T-helper 2 cell treated with Interferon-gamma antibody and Interleukin-4, amounts not matched to agents 100 ng/mL and 5 ng/mL, for 36 hours (primary cell): ENCODE data around the gene SPRR2D. TPM values are rescaled to one million over a fixed set of nuclear protein-coding genes. Genes with fewer than 3 reads are reported as not detected.
"Not testable (repeated sequence)": the region's sequence is repeated elsewhere in the genome, so short reads cannot be mapped to it uniquely, and the experiment has no call there.

Experiments
- intact Hi-C: fragments of 100-400 bp; cut with micrococcal nuclease; formaldehyde crosslinking; loops from one replicate; pipeline ENCODE4 v1.15.1; 2023
- total RNA-seq: library from RNA; stranded (reverse); gene quantifications from 2 replicates; pipeline ENCODE4 v1.2.3, GENCODE V29; 2022

Gene SPRR2D
- total RNA-seq, result not detected in 2 replicates

DNA sequence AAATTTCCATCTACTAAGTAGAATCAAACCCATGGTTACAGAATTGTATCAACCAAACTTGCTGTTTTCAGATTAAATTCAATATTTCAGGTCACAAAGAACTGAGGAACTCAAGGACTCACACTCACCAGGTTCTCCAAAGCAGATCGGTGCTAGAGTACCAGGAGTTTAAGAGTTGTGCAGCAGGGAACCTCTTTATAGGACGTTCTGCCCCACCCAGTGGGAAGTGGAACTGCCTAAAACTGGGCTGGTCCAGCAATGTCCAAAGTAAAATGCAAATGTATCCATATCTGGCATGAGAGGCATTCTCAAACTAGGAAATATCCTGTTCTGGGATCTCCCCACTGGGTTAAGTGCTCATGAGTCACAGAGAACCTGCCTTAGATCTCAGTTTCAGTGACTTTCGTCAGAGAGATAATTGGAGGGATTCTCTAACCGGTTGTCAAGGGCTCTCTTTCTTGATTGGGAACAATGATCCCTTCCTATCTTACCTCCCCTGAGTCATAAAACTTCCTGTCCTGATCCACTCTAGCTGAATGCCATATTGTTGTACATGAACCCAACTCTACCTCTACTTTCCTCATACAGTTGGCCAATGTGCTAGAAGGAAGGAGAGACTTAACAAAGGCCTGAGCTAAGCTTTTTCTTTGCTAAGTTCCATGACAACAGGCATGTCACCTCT is at the start of gene SPRR2D:
Gene SPRR2D, minus strand, starts transcription at position 171 of the 682 bp plus-strand sequence. CDS start 774 bp downstream, outside the sequence.
- intact Hi-C loops, result no loop called here

DNA sequence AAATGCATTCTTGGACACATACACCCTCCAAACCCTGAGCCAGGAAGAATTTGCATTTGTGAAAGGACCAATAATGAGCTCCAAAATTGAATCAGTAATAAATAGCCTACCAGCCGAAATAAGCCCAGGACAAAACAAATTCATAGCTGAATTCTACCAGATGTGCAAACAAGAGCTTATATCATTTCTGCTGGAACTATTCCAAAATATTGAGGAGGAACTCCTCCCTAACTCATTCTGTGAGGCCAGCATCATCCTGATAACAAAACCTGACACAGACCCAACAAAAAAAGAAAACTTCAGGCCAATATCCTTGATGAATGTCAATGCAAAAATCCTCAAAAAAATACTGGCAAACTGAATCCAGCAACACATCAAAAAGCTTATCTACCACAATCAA is 46.7 kb upstream of the SPRR2D start:
- intact Hi-C loops, result no loop called here

DNA sequence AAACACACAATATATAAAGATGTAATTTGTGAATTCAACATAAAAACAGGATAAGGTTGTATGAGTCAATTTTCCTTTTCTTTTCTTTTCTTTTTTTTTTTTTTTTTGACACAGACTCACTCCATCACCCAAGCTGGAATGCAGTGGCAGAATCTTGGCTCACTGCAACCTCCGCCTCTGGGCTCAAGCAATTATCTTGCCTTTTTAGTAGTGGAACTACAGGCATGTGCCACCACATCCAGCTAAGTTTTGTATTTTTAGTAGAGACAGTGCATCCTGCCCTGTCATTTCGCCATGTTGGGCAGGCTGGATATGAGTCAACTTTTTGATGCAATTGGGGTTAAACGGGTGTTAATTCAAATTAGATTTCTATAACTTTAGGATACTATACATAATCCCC is 40.8 kb upstream of the SPRR2D start:
- intact Hi-C loops, result no loop called here

DNA sequence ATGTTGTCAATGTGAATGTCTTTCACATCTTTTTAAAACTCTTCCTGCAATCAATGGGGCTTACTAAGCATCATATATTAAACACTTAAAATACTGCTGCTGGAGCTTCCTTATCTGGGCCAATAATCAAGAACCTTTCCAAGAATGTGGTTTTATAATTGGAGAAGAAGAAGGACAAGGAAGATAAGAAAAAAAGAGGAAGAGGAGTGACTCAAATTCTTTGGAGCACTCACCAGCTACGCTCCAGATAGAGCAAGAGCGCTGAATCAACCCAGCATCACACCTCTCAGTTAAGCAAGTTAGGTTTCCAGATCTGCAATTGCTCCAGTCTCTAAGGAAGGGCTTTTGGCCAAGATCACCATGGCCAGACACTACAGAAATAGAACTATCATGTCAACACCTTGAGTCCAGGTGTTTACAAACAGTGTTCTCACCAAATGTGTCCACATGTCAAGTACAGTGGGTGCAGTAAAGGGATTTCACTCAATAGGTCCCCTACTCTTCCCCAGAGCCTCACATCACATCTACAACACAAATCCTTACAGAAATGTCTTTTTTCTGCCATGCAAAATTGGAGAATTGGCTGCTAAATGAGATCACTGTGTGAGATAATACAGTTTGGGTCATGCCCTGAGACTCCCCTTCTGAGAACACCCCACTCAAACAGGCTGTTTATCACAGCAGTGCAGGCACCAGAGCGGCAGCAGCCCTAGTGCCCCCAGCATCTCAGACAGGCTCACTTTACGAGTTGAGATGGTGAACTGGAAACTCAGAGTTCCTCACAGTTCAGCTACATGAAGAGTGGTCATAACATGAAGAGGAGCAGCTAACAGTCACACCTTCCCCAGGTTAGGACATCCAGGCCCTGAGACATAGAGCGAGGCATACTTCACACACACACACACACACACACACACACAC is 32.1 kb upstream of the SPRR2D start:
- intact Hi-C loops, result no loop called here

DNA sequence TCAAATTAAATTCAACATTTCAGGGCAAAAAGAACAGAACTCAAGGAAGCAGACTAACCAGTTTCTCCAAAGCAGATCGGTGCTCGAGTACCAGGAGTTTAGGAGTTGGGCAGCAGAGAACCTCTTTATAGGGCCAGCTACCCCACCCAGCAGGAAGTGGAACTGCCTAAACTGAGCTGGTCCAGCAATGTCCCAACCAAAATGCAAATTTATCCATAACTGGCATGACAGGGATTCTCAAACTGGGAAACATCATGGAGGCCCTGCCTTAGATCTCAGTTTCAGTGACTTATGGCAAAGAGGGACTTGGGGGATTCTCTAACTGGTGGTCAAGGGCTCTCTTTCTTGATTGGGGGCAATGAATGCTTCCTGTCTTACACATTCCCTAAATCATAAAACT is 30.6 kb upstream of the SPRR2D start, which contains the start of gene SPRR2B:
Gene SPRR2B, minus strand, starts transcription at position 101 of the 400 bp plus-strand sequence. CDS start 772 bp downstream, outside the sequence.
- intact Hi-C loops, result no loop called here

DNA sequence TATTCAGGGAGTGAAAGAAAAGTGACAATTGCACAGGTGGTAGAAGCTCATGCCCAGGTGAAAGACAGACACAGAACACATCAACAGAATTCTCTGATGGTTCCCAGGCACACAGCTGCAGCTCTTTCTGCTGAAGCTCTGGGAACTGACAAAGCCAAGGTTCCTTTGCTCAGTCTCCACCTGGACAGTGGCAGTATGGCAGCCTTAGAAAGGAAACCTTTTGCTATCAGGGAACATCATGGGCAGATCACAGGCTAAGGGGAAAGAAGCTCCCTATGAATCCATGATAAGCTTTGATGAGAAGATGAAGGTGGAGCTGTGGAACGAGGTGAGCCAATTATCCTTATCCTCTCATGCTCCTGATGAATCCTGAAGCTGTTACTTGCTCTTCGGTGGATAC is 29.3 kb upstream of the SPRR2D start:
- intact Hi-C loops, result no loop called here

DNA sequence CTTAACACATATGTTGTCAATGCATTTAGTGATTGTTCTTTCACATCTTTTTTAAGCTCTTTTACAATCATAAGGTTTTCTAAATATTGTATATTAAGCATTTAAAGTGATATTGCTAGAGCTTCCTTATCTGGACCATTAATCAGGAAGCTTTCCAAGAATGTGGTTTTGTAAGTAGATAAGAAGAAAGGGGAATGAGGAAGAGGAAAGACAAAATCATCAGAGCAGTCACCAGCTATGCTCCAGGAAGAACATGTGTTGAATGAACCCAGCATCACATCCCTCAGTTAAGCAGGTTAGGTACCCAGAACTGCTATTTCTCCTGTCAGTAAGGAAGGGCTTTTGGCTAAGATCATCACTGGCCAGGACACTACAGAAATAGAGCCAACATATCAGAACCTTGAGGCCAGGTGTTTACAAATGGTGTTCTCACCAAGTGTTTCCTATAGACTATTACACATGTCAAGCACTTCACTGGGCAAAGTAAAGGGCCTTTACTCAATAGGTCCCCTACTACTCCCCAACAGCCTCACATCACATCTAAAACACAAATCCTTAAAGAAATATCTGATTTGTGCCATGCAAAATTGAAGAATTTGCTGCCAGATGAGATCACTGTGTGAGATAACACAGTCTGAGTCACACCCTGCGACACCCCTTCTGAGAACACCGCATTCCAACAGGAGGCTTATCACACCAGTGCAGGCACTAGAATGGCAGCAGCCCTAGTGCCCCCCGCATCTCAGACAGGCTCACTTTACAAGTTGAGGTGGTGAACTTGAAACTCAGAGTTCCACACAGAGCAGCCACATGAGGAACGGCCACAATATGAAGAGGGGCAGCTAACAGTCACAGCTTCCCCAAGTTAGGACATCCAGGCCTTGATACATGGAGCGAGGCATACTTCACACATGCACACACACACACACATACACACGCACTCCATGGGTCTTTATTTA is 18.2 kb upstream of the SPRR2D start:
- intact Hi-C loops, result no loop called here

DNA sequence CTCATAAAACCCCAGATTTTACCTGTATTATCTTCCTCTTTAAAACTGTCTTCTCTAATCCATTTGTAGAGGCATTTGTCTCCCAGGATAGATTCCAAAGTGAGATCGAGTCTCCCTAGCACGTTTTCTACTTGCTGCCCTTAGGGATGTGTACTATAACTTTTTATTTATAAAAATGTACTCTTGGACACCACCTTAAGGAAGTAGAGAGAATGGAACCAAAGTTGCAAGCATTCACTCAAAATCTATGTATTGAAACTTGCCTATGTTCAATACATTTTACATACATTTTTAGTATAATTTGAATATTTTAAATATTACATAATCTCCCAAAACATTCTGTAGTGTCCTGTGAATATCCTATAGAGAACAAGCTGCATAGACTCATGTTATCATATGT is 17.2 kb upstream of the SPRR2D start:
- intact Hi-C loops, result no loop called here

DNA sequence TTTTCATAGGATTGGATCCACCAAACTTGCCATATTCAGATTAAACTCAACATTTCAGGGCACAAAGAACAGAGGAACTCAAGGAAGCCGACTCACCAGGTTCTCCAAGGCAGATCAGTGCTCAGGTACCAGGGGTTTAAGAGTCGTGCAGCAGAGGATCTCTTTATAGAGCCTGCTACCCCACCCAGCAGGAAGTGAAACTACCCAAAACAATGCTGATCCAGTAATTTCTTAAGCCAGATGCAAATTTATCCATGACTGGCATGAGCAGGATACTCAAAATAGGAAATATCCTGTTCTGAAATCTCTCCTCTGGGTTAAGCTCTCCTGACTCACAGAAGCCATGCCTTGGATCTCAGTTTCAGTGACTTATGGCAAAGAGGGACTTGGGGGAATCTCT is 16.5 kb upstream of the SPRR2D start, which contains the start of gene SPRR2A:
Gene SPRR2A, minus strand, starts transcription at position 138 of the 400 bp plus-strand sequence. CDS start 777 bp downstream, outside the sequence.
- intact Hi-C loops, result no loop called here

DNA sequence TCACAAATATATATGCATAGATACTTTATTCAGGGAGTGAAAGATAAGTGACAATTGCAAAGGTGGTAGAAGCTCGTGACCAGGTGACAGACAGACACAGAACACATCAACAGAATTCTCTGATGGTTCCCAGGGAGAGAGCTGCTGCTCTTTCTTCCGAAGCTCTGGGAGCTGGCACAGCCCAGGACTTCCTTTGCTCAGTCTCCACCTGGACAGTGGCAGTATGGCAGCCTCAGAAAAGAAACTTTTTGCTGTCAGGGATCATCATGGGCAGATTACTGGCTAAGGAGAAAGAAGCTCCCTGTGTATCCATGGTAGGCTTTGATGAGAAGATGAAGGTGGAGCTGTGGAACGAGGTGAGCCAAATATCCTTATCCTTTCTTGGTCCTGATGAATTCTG is 15.2 kb upstream of the SPRR2D start:
- intact Hi-C loops, result not testable (repeated sequence)

DNA sequence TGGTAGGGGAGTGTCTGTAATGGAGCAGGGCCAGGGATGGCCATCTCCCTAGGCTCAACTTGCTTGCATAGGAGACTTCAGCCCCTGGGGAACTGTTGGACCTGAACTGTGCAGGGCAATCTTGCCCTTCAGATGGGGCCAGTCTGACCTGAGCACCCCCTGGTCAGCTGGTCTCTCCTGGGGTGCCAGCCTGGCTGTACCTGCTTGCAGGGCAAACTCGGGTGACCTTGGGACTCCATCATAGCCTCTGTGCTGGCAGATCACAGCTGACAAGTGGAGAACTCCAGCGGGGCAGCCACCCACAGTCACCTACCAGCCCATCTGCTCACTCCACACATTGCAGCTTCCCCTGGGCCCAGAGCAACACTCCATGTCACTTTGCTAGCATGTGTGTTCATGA is 8.3 kb upstream of the SPRR2D start:
- intact Hi-C loops, result no loop called here

DNA sequence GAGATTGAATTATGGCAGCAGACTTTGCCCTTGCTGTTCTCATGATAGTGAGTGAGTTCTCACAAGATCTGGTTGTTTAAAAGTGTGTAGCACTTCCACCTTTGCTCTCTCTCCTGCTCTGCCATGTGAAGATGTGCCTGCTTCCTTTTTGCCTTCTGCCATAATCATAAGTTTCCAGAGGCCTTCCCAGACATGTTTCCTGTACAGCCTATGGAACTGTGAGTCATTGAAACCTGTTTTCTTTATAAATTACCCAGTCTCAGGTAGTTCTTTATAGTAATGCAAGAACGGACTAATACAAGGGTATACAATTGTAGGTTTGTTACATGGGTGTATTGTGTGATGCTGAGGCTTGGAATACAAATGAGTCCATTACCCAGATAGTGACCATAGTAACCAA is 5.7 kb downstream of the SPRR2D start:
- intact Hi-C loops, result no loop called here

DNA sequence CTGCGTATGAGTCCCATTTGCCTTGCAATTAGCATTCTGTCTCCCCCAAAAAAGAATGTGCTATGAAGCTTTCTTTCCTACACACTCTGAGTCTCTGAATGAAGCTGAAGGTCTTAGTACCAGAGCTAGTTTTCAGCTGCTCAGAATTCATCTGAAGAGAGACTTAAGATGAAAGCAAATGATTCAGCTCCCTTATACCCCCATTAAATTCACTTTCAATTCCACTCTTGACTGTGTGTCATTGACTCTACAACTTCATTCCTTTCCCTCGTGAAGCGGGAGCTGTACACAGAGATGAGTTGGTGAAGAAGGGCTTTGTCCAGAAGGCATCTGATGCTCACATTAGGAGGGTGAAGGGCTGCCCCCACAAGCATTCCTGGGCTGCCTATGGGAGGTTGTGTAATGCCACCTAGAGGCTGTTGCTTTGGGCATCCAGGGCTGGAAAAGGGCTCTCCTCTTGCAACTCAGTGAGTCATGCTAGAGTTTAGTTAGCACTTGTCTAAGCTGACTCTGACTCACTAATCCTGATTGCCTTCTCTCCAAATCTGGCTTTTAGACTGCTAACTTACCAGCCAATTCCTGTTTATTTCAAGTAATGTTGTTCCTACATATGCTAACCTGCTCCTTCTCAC is 8.1 kb downstream of the SPRR2D start:
- intact Hi-C loops, result no loop called here

DNA sequence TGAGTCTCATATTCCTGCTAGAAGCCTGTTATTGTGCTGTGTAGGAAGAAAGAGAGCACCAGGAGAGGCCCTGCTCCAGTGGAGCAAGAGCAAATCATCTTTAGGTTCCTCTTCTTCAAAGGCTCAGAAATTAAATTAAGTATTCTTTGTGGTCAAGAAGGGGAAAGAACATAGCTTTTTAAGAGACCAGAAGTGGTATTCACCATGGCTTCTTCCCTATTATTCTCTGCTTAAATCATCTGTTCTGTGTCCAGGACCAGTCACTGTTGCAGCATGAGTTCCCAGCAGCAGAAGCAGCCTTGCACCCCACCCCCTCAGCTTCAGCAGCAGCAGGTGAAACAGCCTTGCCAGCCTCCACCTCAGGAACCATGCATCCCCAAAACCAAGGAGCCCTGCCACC is 8.8 kb downstream of the SPRR2D start:
- intact Hi-C loops, result no loop called here

DNA sequence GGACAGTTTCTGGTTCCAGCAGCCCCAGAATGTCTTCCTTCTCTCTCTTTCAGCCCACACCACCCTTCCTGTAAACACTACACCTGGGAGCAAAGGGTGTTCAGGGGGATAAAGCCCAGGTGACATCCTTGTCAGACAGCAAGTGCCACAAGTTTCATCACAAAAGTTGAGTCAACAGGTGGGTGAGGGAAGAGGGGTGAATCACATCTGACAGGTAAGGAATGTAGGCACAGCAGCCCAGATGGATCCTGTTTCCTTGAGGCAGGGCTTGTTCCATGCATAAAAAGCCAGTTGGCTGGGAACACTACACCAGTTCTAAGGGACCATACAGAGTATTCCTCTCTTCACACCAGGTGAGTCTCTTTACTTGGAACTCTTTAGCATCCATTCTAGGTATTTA is 10.0 kb downstream of the SPRR2D start, which contains the start of gene SPRR1B:
Gene SPRR1B, plus strand, starts transcription at position 309 of the 400 bp plus-strand sequence. CDS start 1,143 bp downstream, outside the sequence.
- intact Hi-C loops, result no loop called here

DNA sequence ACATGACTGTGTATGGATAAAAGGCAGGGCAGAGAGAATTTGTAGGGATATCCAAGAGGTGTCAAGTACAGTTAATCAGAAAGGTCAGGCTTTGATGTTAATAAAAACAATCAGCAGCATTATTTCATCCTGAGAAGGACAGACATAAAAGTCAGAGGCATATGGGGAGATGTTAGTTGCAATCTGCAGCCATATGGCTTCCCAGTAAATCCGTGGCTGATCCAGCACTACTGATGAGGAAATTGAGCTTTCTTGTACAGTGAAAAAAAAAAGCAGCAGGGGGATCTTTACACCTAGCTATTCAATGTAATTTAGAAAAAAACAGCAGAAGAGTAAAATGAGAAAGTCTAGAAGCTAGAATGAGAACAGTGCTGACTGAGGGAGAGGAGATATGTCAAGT is 12.2 kb downstream of the SPRR2D start:
- intact Hi-C loops, result no loop called here

DNA sequence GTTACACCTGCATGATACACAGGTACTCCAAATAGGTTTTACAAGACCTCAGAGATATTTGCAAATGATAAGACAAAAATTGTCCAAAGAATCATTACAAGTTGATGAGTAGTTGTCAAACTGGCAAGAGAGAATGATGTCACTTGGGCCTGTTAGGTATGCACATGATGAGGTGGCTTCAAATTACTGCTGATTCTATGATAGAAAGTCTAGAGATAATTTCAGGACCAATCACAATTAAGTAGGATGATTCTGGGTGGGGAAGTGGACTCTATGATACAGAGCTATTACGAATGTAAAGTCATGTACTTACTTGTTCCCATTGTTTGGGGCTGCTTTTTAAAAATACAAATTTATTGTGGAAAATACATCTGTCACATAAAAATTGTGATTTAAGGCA is 15.1 kb downstream of the SPRR2D start:
- intact Hi-C loops, result no loop called here

DNA sequence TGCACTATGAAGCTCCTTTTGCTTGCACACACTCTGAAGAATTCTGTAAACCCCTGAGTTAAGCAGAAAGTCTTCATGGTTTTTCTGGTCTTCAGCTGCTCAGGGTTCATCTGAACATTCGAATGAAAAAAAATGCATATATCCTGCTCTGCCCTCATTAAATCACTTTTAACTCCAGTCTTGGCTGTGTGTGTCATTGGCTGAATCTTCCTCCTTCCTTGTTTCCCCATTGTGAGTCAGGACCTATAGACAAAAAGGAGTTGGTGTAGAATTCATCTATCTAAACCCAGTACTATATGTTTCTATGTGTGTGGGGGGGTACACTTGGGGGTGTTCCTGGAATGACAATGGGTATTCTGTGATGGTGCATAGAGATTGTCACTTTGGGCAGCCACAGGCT is 16.5 kb downstream of the SPRR2D start:
- intact Hi-C loops, result no loop called here

DNA sequence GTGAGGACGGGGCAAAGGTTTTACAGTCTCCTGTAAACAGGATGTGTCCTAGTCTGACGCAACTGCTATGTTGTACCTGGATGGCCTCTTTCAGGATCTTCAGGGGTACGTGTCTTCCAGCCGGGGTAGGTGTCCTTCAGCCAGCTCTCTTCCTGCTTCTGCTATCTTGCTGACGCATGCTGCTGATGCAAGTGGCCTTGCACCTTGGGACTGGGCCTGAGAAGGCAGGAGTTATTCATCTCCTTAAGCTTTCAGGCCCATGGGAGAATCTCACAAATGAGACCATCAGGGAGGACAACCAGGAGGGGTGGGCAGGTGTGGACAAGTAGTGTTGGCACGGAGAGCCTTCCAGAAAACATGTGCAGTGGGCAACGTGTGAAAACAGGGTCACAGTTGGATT is 17.8 kb downstream of the SPRR2D start:
- intact Hi-C loops, result no loop called here

DNA sequence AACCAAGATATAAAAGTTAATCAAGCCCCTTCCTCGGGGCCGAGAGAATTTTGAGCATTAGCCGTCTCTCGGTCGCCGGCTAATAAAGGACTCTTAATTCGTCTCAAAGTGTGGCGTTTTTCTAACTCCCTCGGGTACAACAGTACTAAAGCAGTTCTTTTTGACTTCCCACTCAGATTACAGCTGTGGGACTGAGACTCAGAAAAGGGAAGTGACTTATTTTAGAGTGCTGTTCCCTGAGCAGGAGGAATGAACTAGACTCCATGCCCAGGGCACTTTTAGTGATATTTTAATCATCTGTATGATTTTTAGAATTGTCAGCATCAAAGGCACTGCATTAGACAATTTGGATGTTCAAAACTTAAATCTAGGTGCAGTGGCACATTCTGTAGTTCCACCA is 18.6 kb downstream of the SPRR2D start:
- intact Hi-C loops, result not testable (repeated sequence)

DNA sequence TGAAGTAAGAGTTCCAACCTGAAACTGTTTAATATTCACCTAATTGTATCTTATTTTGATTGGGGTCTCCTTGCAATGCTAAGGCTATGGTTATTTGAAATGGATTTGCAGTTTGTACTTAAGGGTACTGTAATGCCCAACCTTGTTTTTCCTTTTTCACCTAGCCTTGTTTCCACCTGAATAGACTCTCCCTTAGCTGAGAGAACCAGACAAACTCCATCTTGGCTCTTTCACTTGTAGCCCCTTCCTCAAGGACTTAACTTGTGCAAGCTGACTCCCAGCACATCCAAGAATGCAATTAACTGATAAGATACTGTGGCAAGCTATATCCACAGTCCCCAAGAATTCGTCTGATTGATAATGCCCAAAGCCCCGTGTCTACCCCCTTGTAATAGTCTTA is 19.1 kb downstream of the SPRR2D start:
- intact Hi-C loops, result not testable (repeated sequence)
